Measurements from ENCODE around the gene GUSB.
"Not testable (repeated sequence)": the region's sequence is repeated elsewhere in the genome, so short reads cannot be mapped to it uniquely, and the experiment has no call there.

The GUSB gene

DNA sequence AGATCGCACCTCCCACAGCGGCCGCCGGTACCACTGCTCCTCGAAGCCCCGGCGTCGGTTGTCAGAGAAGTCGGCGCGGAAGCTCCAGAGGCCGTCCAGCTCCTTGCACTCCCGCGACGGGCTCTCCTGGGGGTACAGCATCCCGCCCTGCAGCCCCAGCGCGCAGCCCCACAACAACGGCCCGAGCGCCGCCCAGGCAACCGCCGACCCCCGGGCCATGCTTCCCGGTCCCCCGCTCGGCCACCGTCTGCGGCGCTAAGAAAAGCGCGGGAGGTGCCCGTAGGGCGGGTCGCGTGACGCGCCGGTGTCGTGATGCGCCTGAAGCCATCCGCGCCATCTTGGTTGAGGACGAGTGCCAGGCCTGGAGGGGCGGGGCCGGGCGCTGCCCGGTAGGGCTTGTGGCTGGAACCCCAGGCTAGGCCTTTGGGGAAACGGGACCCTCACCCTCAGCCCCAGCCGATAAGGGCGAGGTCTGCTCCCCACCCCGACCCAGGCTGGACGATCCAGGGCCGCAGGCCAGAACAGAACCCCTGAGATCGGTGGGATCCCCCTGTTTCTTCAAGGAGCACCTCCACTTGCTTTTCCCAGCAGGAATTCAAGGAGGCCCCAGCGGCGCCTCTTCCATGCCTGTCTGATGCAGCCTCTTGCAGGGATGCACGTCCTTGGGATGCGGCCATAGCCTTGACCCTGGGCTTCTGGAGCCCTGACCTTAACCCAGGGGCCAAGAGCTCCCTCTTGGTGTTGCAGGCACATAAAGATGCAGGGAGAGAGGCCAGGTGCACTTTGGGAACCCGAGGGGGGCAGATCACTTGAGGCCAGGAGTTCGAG lies at the start of gene GUSB:
TSS of gene GUSB (minus strand) at position 249 of the 828 bp plus-strand sequence. CDS start at position 219, 30 bp downstream.
- peak within 1 kb of the TSS; percentile 76 for H3K4me3 ChIP-seq (ENCODE audit: low read depth, low read length)

DNA sequence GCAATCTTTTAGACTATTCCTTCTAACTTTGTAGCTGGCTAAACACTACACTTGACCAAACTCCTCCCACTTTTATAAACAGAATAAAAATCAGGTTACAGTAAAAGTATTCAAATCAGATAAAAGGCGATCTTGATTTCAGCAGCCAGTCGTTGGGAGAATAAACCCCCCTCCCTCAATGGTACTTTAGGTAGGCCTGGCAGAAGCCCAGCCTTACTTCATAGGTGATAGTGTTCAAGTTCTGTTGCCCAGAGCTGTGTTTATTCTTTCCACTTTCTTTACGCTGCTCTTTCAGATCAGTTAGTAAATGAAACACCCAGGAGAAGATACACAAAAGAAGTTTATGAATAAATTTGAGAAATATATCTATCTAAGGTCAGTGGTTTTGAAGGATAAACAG lies 46.3 kb upstream of the GUSB start:
- not testable (repeated sequence) for H3K4me3 ChIP-seq (ENCODE audit: low read depth, low read length)

DNA sequence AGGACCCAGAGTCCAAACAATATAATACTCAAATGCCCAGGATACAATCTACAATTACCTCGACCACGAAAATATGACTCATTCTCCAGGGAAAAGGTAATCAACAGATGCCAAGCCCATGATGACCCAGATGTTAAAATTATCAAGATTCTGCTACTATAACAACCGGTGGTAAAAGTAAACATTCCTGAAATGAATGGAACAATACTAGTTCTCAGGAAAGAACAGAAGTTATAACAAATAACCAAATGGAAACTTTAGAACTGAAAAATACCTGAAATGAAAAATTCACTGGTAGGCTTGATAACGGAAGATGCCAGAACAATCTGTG lies 34.1 kb upstream of the GUSB start:
- H3K4me3 ChIP-seq (ENCODE audit: low read depth, low read length) = no peak overlapping the region

DNA sequence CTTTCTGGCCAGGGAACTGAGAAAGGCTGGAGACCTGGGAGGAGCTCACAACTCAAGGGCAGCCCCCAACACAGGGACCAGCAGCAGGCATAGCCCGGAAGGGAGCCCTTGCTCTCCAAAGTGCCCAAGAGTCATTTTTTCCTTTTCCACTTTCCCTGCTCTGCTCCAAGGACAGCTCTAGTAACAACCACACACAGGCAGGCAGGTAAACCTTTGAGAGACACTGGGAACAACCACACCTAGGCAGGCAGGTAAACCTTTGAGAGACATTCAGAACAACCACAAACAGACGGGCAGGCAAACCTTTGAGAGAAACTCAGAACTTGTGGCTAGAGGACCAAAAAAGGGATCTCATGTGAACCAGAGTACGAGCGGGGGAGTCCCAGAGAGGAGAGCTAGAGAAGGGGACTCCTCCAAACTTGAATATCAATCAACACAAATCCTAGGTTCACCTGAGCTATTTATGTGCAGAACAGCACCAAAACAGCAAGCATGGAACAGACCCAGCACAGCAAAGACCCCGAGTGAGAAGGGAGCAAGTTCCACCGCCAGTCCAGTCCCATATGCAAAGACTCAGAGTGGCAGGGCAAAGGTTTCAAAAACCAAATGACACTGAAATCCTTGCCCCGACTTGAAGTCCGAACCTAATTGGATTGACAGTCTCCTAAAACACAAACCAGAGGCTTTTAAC lies 33.6 kb upstream of the GUSB start:
- no peak overlapping the region for H3K4me3 ChIP-seq (ENCODE audit: low read depth, low read length)

DNA sequence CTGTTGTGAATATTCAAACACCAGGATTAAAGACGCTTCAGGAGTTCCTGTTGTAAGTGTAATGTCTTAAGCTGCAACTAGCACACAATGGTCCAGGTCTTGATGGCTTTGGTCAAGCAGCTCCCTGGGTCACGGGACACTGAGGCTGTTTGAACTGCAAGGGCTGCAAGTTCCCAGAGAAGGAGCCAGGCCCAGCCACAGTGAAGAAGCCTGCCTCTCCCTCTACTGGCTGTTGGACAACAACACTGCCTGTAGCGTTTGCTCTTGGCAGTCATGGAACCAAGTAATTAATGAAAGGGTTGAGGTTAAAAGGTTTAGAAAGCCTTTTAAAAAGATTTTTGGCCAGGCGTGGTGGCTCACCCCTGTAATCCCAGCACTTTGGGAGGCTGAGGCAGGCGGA lies 31.9 kb upstream of the GUSB start:
- H3K4me3 ChIP-seq (ENCODE audit: low read depth, low read length) = no peak overlapping the region

DNA sequence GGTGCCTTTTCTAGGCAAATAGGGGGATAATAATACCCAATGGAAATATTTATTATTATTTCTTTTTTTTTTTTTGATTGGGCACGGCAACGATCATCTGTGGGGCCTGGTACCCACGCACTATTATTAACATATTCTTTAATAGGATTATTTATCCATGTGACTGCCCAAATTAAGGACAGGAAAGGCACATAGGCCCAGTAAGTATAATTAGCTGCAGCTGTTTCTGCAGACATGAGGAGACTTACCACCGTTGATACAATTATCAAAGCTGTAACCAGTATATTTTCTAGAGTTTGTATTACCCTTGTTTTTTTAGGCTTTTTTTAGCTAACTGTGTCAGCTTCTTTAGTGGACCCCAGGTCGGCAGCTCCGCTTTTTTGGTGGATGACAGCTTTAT lies 25.2 kb upstream of the GUSB start:
- H3K4me3 ChIP-seq (ENCODE audit: low read depth, low read length) = no peak overlapping the region

DNA sequence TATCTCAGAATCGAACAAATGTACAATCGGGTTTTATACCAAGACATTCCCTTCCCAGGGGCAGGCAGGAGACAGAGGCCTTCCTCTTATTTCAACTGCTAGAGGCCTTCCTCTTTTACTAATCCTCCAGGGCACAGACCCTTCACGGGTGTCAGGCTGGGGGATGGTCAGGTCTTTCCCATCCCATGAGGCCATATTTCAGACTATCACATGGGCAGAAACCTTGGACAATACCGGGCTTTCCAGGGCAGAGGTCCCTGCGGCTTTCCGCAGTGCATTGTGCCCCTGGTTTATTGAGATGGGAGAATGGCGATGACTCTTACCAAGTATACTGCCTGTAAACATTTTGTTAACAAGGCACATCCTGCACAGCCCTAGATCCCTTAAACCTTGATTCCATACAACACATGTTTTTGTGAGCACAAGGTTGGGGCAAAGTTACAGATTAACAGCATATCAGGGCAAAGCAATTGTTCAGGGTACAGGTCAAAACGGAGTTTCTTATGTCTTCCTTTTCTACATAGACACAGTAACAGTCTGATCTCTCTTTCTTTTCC lies 23.2 kb upstream of the GUSB start:
- H3K4me3 ChIP-seq (ENCODE audit: low read depth, low read length) = not testable (repeated sequence)

DNA sequence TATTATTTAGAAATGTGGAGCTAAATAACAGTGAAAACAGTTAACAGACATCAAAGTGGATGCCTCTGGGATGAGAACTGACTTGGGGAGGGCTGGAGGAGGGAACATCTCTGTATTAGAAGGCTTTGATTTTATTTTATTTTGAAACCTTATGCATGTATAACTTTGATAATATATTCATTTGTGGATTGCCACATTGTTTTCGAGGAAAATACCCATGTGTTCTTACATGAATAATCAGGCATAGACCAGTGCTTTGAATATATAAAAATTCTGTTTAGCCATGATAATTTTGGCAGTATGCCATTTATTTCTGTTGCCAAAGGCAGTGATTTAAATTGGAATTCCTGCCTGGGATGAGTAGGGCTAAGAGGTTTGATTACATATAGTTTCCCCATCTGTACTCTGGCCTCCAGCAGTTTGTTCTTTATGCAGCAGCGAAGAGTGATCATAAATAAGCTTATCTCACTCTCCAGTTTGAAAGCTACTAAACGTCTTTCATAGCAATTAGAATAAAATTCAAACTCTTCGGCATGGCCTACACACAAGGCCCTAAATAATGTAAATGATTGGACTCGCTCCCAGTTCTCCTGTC lies 18.9 kb upstream of the GUSB start:
- not testable (repeated sequence) for H3K4me3 ChIP-seq (ENCODE audit: low read depth, low read length)

DNA sequence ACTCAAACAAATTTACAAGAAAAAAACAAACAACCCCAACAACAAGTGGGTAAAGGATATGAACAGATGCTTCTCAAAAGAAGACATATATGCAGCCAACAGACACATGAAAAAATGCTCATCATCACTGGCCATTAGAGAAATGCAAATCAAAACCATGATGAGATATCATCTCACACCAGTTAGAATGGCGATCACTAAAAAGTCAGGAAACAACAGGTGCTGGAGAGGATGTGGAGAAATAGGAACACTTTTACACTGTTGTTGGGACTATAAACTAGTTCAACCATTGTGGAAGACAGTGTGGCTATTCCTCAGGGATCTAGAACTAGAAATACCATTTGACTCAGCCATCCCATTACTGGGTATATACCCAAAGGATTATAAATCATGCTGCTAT lies 13.0 kb upstream of the GUSB start:
- not testable (repeated sequence) for H3K4me3 ChIP-seq (ENCODE audit: low read depth, low read length)

DNA sequence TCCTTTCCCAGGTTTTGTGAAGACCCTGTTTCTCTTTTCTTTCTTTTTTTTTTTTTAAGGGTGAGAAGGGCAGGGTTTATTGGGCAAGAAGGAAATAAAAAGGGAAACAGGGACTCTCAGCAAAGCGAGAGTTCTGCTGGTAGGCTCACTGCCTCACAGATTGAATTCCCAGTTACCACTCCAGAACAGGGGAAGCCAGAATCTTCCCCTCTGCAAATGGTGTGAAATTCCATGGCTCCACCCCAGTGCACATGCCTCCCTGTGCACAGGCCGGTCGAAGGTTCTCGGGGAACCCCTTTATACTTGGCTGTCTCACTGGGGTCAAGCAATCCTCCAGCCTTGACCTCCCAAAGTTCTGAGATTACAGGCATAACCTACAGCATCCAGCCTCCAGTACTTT lies 10.5 kb upstream of the GUSB start:
- no peak overlapping the region for H3K4me3 ChIP-seq (ENCODE audit: low read depth, low read length)

DNA sequence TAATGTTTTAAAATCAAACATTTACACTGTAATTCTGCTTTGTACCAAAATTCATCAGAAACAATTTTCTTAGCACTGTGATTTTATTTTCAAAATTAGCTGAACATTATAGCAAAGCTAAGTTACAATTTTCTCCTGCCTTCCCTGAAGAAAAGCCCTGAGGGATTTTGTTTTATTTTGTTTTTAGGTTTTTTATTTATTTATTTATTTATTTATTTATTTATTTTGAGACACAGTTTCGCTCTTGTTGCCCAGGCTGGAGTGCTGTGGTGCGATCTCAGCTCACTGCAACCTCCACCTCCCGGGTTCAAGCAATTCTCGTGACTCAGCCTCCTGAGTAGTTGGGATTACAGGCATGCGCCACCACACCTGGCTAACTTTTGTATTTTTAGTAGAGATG lies 9.8 kb upstream of the GUSB start:
- not testable (repeated sequence) for H3K4me3 ChIP-seq (ENCODE audit: low read depth, low read length)

DNA sequence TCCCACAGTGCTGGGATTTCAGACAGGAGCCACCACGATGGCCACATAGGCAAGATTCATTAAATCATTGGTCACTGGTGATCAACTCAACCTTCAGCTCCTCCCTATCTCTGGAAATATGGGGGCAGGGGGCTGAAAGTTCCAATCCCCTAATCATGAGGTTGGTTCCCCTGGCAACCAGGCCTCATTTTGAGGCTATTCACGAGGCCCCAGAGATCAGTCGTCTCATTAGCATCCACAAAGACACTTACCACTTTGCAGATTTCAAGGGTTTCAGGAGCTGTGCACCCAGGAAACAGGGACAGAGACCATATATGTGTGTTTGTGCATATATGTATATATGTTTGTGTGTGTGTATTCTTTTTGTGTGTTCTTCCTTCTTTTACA lies 7.7 kb upstream of the GUSB start:
- no peak overlapping the region for H3K4me3 ChIP-seq (ENCODE audit: low read depth, low read length)

DNA sequence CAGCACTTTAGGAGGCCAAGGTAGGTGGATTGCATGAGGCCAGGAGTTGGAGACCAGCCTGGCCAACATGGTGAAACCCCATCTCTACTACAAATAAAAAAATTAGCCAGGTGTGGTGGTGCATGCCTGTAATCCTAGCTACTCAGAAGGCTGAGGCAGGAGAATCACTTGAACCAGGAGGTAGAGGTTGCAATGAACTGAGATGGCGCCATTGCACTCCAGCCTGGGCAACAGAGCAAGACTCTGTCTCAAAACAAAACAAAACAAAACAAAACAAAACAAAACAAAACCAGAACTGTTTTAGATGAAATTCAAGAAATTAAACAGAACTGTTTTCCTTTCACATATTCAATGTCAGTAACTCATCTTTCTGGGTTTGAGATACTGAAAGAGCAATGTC lies 6.5 kb upstream of the GUSB start:
- not testable (repeated sequence) for H3K4me3 ChIP-seq (ENCODE audit: low read depth, low read length)

DNA sequence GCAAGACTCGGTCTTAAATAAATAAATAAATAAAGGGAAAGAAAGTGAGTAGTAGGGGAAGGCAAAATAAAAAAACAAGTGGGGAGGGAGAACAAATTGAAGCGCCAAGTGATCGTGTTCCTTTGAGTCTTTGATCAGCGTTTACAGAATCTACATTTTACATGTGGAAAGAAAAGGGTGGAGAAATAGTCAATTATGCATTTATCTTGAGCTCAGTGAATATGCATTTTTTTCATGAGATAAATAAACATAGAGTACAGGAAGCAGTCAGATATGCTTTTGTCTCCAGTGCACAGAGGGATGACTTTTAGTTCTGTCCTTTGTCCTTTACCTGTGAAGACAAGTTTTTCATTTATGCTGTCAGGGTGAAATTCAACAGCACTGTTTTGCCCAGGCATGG lies 6.1 kb upstream of the GUSB start:
- no peak overlapping the region for H3K4me3 ChIP-seq (ENCODE audit: low read depth, low read length)

DNA sequence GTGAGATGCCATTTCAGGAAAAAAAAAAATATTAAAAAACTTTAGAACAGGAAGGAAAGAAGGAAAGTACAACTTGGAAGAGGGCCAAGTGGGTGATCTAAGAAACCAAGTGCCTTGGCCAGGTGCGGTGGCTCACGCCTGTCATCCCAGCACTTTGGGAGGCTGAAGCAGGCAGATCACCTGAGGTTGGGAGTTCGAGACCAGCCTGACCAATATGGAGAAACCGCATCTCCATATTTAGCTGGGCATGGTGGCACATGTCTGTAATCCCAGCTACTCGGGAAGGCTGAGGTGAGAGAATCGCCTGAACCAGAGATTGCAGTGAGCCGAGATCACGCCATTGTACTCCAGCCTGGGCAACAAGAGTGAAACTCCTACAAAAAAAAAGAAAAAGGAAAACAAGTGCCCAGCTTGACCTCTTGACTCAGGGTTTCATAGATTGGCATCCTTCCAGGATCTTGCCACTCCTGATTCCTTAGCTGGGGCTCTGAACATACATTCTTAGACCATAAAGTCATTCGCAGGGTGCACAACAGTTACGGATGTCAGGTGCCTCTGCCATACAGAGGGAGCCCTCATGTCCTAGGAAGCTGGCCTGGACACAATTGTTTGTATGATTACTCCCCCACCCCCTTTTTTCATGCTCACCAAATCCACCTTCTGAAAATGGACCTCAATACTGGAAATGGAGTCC lies 2.1 kb upstream of the GUSB start:
- H3K4me3 ChIP-seq (ENCODE audit: low read depth, low read length) = no peak overlapping the region

DNA sequence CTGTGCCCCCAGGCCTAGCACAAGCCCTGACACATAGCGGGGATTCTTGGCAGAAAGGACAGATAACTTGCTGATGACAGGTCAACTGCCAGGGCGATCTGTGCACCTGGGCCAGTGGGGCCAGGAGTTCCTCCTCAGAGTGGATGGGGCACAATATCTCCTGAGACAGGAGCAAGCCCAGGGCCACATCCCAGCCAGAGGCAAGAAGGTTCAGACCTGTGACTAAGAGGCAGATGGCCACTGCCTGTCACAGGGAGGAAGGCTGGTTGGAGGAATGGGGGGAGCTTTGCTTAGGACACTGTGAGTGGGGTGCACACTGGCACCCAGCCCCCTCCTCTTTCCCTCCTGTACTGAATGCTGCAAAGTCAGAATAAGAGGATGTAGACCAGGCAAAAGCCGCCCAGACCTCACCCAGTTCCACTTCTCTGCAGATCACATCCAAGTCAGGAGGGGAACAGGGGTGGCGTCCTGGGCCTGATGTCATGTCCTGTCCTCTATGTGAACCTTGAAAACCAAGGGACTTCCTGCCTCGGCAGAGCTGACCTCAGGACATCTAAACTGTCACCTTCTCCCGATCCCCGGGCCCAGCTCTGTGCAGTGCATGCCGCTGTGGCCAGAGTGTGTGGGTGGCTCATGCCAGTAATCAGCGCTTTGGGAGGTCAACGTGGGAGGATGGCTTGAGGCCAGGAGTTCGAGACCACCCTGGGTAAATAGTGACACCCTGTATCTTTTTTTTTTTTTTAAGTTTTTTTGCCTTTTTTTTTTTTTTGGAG lies 1.3 kb downstream of the GUSB start:
- H3K4me3 ChIP-seq (ENCODE audit: low read depth, low read length) = peak overlapping the region; percentile 76

DNA sequence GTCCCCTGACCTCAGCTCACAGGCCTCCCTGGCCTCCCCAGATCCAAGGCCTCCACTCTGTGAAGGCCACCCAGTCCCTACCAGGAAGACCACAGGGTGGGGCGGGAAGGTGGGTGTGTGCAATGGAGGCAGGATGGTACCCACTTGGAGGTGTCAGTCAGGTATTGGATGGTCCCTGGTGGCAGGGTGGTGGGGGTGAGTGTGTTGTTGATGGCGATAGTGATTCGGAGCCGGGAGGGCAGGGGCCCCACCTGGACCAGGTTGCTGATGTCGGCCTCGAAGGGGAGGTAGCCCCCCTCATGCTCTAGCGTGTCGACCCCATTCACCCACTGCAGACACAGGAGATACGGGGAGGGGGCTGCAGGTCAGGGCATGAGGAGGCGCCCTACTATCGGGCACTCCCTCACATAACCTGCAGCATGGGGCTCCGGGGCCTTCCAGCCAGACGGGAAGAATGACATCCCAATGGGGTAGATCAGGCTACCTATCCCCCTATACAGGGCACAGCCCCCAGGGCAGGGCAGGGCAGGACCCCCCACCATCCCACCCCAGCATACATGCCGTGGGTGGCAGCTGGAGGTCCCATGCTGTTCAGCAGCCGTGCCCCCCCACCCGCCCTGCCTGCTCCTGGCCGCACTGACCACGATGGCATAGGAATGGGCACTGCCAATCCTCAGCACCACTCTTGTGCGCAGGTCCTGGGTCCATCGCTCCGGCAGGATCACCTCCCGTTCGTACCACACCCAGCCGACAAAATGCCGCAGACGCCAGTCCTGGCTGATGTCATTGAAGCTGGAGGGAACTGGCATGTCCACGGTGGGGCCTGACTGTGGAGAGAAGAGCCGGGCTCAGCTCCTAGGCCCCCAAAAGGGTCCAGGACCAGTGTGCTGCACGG lies 2.2 kb downstream of the GUSB start:
- no peak overlapping the region for H3K4me3 ChIP-seq (ENCODE audit: low read depth, low read length)

DNA sequence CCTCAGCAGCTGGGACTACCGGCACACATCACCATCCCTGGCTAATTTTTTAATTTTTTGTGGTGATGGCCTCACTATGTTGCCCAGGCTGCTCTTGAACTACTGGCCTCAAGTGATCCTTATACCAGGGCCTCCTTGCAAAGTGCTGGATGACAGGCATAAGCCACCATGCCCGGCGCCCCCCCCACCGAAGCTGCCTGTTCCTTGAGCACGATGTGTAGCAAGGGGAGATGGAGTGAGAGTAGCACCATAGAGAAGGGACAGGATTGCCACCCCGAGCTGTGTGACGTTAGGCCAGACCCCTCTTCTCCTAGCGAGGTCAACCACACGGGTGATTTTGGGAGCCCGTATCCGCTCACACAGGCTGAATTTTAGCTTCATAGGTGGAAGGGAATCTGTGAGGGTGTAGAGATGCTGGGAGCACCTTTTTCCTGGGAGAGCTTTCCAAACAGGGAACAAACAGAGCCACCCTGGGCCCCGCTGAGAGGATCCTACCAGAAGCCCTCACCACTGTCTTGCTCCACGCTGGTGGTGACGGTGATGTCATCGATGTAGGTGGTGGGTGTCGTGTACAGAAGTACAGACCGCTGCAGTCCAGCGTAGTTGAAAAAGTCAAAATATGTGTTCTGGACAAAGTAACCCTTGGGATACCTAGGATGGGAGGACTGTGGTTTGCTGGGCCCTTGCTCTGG lies 3.0 kb downstream of the GUSB start:
- H3K4me3 ChIP-seq (ENCODE audit: low read depth, low read length) = no peak overlapping the region

DNA sequence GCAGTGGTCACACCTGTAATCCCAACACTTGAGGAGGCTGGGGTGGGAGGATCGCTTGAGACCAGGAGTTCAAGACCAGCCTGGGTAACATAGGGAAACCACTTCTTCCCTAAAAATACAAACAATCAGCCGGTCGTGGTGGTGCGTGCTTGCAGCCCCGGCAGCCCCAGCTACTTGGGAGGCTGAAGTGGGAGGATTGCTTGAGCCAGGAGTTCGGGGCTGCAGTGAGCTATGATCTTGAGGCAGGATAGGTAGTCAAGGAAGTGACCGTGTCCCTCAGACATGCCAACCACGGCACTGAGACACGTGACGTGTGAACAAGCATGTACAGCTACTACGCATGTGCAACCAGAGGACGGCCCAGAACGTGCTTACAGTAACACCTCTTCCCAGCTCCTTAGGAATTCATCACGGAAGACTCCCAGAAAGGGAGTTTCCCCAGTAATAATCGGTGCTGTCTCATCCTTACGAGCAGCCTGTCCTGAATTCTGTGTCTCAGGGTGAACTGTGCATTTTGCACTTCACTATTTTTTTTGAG lies 5.3 kb downstream of the GUSB start:
- H3K4me3 ChIP-seq (ENCODE audit: low read depth, low read length) = no peak overlapping the region

All from iPS-11a (cell line).